Measurements from ENCODE around the gene C16orf95. TPM values are rescaled to one million over a fixed set of nuclear protein-coding genes. Genes with fewer than 3 reads are reported as not detected.

C16orf95 gene
- total RNA-seq, 1 donor from 2014 or later, result 2.1 TPM

DNA sequence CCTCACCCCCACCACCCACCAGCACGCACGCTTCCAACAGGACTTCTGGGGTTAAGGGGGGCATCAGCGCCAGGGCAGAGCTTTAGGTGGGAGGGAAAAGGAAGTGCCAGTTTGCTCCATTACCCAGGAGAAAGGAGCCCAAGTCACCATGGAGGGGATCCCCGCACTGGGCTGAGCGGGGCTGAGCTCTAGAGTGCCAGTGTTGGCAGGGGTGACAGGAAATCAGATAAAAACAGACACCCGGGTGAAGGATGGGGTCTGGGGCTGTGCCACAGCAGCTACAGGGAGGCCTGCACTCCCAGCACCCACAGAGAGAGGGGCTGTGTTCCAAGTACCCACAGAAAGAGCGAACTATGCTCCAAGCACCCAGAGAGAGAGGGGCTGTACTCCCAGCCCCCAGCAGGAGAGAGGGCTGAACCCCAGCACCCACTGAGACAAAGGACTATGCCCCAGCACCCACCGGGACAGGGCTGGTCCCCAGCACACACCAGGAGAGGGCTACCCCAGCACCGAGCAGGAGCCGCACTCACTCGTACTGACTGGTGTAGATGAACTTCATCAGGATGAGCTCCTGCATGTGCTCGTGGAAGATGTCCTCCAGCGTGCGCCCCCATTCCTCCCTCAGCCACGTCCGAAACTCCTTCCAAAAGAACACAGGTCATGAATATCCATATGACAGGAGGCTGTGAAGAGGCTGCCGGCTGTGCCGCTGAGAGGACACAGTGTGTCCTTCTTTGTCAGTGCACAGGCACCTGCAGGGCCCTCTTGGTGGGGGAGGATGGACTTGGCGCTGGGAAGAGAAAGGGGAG lies 18.6 kb upstream of the C16orf95 start:
- ATAC-seq (ENCODE audit: poor library complexity), result no peak
- DNase-seq, result peak; percentile 15
- intact Hi-C loops (cut with DNase I), result no loop called here

DNA sequence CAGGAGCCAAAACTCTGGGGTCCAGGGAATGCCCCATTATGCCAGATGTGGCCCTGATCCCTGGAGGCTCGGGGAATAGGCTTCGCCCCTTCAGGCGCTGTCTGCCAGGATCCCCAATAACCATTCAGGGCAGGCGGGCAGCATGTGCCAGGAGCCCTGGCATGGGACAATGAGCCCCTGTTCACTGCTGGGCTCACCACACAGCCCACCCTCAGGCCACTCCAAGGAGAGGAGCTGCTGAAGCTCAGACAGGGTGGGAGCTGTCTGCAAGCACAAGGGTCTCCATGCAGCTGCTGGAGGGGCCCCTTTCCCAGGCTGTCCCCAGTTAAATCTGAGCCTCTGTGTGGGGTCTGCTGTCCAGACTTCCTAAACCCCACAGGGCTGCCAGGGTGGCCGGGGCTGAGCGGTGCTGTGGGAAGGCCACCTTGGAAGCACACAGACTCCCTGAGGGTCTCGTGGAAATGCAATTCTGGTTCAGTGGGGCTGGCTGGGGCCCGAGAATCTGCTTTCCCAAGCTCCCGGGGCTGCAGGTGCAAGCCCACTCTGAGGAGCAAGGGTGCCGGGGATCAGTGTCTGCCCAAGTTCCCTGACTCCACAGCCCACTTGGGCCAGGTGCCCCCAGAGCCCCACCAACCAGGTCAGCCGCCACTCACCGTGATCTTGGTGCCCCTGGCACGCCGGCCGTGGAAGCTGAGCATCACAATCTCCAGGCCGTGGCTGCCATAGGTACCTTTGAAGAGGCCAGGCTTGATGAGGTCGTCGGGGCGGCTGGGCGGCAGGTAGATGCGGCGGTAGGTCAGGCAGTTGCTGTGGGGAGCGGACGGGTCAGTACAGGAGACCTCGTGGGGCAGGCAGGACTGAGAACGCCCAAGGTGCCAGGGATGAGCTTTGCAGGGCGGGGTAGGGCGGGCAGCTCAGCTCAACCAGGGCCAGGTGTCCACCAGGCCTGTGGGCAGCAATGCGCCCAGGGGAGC lies 17.7 kb upstream of the C16orf95 start:
- DNase-seq (peak; percentile 34), ATAC-seq (ENCODE audit: poor library complexity) (no peak)
- intact Hi-C loops (cut with DNase I), result no loop called here

DNA sequence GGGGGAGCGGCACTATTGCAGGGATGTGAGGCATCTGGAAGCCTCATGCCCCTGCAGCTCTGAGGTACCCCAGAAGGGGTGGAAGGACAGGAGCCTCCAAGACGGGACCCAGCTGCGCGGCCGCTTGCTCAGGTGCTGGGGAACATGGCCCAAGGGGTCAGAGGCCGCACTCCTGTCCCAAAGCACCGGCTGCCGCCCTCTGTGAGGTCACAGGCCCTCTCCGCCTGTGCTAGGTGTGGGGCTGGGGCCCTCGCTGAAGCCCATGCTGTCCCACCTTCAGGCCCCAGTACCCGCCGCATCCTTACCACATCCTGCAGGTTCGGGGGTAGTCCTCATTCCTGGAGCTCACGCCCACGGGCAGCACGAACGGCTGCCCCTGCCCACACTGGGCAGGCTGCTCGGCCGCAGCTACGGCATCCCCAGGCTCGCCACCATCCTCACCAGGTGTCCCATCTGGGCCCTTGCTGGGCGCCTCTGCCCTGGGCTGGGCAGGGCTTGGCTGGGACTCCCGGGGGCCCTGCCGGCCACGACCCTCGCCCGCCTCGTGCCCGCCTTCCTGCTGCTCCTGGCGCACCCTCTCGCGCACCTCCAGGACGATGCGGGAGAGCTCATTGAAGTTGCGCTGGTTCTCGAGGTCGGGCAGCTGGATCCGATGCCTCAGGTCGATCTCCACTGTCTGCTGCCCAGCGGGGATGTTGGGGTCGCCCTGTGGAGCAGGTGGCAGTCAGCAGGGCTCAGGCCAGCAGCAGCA lies 16.6 kb upstream of the C16orf95 start:
- intact Hi-C loops (cut with DNase I), result no loop called here
- DNase-seq (peak; percentile 37), ATAC-seq (ENCODE audit: poor library complexity) (no peak)

DNA sequence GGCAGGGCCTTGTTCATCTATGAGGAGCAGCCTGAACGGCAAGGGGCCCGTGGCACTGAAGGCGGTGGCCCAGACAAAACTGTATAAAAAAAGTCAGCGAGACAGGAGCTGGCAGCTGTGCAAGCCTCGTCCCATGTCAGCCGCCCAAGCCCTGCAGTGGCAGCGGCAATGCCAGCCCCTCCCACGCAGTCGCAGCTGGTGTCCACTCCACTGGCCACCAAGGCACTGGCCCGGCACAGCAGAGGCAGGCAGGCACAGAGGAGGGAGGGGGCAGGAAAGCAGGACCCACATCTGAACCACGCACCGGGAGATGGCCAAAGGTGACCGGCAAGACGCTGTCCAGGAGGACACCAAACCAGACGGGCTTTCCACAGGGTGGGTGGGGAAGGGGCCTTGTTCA lies 15.9 kb upstream of the C16orf95 start:
- intact Hi-C loops (cut with DNase I), result no loop called here
- ATAC-seq (ENCODE audit: poor library complexity) (no peak), DNase-seq (peak; percentile 24)

DNA sequence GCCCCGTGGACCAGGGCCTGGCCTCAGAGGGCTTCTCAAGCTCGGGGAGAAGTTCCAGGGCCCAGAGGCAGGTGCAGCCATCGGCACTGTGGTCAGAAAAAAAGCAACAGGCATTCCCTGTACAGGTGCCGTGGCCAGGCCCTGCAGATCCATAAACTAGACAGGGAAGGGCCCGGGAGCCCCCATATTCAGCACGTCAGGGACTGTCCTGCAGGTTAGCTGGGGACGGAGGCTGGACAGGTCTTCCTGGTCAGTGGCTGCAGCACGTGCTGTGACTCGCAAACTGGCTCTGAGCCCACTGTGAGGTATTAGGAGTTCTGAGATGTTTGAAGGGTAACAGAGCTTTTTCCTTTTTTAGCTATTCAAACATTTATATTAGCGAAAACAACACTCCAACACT lies 15.0 kb upstream of the C16orf95 start:
- ATAC-seq (ENCODE audit: poor library complexity), result no peak
- peak; percentile 21 for DNase-seq
- intact Hi-C loops (cut with DNase I), result no loop called here

DNA sequence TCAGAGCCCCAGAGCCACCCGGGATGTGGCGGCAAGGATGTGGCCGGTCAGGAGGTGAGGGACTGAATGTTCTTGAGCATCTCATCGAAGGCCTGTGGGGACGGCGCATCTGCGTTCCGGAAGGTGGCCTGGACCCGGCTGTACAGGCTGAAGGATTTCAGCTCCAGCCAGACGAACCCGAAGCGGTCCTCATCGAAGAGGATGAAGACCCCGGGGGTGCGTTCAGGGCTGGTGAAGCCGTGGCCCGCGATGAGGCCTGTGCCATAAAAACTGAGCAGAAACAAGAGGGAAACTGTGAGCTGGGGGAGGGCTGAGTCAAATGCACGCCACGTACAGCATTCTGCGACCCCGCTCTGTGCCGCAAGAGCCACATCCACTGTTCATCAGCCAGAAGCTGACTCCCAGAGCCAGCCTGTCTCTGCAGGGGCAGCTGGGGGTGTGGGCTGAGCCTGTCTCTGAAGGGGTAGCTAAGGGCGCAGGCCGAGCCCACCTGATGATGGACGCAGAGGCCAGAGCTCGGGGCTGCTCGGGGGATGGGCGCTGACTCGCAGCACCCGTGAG lies 14.1 kb upstream of the C16orf95 start:
- intact Hi-C loops (cut with DNase I), result no loop called here
- ATAC-seq (ENCODE audit: poor library complexity) (no peak), DNase-seq (peak; percentile 31)

DNA sequence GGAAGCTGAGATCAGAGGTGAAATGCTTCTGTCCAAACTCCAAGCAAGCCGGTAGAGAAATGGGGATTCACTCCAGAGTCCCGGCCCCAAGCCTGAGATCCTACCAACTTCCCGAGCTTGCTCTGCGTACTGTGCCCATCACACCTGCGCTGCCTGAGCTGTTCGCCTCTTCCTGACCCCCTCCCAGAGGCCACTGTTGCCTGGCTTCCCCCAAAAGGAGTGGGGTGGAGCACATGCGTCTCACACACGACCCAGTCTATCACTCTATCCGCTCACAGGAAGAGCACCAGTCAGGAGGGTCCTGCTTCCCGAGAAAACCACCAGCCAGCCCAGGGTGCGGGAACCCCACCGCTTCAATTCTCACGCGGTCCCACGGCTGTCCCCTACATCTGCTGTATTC lies 13.5 kb upstream of the C16orf95 start:
- ATAC-seq (ENCODE audit: poor library complexity) (no peak), DNase-seq (peak; percentile 30)
- intact Hi-C loops (cut with DNase I), result no loop called here

DNA sequence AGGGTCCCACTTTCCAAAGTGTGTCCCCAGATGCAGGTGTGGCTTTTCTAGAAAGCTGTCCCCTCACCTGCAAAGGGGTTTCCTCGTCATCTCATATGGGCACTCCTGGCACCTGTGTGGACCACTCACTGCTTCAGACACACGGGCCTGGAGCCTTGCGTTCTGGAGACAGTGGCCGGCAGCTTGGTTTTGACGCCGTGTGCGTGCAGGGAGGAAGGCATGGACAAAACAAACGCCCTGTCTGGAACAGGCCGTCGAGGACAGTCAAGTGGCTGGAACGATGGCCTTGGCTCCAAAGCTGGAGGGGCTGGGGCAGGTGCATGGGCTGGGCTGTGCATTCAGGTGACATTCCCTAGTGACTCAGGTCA lies 13.0 kb upstream of the C16orf95 start:
- ATAC-seq (ENCODE audit: poor library complexity), result no peak
- peak; percentile 22 for DNase-seq
- intact Hi-C loops (cut with DNase I), result no loop called here

DNA sequence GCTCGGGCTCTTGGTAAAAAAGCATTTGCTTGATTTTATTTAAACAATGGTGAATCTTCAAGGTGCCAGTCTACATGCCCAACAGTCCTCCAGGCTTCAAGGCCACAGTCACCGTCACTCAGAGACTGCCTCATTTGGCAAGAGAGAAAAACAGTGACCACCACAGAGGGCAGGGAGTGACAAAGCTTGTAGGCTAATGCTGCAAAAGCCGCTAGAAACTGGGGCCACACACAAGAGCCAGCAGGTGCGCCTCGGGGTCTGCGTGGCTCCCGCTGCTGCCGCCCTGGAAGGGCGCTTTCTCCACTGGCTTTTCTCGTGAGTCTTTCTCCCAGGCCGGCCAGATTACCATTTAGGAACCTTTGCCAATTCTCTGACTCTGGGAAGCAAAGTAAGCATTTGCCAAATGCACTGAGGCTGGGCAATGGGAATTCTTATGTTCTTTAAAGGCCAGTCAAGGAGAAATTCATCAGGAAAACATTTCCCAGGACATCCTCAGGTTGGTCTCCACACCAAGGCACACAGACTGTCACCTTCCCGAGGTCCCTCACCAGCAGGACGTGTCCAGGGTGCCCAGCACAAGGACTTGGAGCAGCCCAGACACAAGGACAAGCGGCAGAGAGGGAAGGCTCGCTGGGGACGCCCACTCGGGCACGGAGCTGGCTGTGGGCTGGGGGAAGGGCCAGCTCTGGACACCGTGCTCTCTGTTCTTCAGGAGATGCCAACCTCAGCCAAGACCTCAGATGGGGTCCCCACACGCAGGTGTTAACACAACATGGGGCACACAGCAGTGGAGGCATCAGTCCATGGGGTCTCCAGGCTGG lies 12.5 kb upstream of the C16orf95 start:
- ATAC-seq (ENCODE audit: poor library complexity) (no peak), DNase-seq (peak; percentile 20)
- intact Hi-C loops (cut with DNase I), result loop anchor here (5.0 kb wide), 1 partner anchor 53 kb away; the partner anchor contains the start of gene FBXO31

DNA sequence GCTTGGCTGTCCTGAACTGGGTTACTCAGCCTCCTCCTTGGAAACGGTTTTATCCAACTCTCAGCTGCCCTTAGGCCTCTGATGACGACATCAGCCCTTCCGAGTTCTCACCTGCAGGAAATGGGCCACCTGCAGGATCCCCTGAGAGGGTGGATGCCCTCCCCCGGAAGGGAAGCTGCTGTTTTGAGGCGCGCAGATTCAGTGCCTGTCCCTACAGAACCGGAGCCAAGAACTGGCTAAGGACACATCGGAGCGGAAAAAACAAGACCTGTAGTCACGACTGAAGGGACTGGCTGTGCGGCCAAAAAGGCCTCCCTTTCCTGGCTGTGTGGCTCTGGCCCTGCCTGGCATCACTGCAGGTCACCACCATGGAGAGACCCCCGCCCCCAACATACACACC lies 11.7 kb upstream of the C16orf95 start:
- DNase-seq (peak; percentile 34), ATAC-seq (ENCODE audit: poor library complexity) (no peak)
- intact Hi-C loops (cut with DNase I), result loop anchor here (5.0 kb wide), 1 partner anchor 53 kb away; the partner anchor contains the start of gene FBXO31

DNA sequence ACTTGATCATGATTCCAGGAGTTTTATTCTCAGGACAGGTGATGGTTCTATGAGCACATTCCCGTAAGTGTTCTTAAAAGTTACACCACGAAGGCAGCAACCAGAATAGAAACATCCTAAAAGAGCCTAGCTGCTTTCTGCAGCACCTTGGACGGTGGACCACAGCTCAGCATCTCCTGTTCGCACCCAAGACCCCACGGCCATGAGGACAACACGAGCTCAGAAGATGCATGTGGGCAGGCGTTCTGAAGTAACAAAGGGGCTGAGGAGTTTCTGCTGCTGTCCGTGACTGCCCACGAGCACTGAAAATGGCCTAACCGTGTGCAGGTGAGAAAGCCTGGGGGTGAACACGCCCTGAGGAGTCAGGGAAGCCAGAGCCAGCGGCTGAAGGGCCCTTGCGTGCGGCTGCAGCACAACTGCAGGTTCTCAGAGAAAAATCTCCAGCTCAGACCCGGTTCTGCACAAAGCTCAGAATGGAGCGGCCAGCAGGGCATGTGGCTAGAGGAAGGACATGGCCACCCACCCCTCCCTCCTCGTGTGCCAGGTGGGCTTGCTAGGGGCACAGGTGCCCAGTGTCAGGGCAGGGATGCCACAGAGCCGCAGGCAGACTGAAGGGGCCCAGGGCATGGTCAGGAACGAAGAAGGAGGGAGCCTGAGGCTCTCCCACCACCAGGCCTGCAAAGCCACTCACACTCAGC lies 10.8 kb upstream of the C16orf95 start:
- intact Hi-C loops (cut with DNase I), result loop anchor here (5.0 kb wide), 1 partner anchor 54 kb away; the partner anchor contains the start of gene FBXO31
- DNase-seq, result no peak

DNA sequence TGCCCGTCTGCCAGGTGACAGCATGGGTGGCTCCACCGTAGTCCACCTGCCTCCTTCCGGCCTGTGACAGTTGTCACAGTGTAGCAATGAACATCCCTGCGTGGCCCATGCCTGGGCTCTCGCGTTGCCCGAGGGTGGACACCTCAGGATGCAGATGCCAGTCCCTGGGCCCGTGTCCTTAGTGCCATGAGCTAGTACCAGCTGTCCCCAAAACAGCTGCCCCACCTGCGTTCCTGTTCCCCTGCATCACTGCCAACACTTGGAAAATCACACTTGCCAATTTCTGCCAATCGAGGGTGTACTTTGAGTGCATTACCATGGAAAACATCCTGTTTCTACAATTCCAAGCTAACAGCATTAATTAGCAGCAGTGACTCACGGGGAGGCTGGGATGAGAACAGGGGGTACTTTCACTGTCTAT lies 9.0 kb upstream of the C16orf95 start:
- DNase-seq (peak; percentile 33), ATAC-seq (ENCODE audit: poor library complexity) (no peak)
- intact Hi-C loops (cut with DNase I), result loop anchor here (5.0 kb wide), 1 partner anchor 56 kb away; the partner anchor contains the start of gene FBXO31

More for the DNA sequence above, 10.8 kb upstream of the C16orf95 start:
- no peak for ATAC-seq (ENCODE audit: poor library complexity)

DNA sequence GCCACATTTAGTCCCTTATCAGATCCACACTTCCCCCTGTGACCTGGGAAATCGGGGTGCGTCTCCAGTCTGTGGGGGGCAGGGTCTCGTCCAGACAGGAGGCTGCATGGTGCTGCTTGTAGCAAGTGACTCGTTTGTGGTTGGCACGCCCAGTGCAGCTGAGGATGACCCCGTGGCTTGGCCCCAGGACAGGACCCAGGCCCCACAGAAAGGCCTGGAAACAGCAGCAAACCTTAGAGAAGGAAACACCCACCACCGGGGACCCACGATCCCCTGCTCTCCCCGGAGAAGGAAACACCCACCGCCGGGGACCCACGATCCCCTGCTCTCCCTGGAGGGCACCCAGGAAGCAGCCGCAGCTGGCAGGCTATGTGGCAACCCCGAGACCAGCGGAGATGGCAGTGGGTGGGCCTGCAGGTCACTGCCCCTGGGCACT lies 8.2 kb upstream of the C16orf95 start:
- ATAC-seq (ENCODE audit: poor library complexity), result no peak
- intact Hi-C loops (cut with DNase I), result loop anchor here (5.0 kb wide), 1 partner anchor 57 kb away; the partner anchor contains the start of gene FBXO31
- DNase-seq, result no peak

DNA sequence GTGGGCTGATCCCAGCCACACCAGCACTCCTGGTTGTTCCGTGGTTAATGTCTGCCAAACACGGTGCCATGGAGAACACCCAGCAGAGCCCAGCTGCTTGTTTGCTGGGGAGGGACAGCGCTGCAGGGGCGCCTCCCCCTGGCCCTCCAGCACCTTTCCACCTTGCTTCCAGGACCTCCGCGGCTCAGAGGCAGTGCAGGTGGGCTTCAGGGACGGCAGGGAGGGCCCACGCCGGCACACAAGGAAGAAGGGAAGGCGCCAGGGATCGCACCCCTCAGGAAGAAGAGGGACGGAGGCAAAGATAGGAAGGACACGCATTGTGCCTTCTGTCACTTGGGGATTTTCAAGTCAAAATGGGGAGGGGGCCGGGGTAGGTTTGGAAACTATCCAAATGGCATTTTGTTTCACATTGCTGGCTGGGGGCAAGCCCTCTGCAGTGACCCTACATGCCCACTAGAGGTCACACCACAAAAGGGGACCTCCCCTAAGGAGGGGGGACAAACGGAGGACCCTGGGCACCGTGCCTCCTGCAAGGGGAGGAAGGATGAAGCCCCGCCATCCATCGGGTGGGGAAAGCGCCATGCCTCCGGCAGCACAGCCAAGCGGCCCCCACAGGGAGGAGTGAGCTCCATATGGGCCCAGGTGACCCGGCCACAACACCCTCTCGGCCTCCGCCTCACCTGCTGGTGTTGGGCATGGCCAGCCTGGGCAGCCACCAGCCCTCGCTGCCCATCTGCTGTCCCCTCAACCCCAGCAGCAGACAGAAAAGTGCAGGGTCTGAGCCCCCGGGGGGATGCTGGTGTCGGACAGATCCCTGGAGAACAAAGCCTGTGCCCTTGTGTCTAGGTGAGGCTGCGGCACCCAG lies 7.5 kb upstream of the C16orf95 start:
- DNase-seq (peak; percentile 55), ATAC-seq (ENCODE audit: poor library complexity) (peak; percentile 68)
- intact Hi-C loops (cut with DNase I), result loop anchor here (5.0 kb wide), 1 partner anchor 58 kb away; the partner anchor contains the start of gene FBXO31

DNA sequence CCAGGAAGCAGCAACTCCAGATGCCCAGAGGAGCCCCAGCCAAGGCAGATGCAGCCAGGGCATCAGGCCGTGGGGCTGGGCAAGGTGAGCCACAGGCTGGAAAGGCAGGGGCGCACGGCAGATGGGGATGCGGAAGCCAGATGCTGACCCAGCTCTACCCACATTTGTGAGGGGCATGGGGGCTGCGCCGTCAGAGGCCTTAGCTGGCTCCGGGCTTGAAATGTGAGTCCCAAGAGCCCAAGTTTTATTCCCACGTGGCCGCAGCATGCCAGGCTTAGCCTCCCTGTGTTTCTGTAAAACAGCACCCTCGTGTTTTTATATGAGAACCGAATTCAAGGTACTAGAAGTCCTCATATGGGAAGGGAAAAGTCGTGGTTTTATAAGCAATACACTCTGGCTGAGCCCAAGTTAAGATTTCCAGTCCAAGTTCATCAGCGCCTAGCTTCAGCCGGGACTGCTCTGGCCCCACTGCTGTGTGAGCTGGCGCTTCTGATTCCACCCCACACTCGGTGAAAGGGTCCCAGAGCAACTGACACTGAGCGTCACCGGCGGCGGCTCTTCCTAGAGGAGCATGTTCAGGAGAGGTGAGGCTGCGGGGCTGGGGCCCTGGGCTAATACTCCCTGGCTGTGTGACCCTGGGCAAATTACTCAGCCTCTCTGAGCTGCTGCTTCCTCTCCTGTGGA lies 6.7 kb upstream of the C16orf95 start:
- DNase-seq, result no peak
- intact Hi-C loops (cut with DNase I), result no loop called here
- no peak for ATAC-seq (ENCODE audit: poor library complexity)
